ENCODE results near the gene TBX1.

TBX1 gene

GRCh38 chr22:19764636-19765476 lies 4.3 kb downstream of the TBX1 start:
- DNase-seq = no peak
- TF ChIP-seq CTCF (IDR thresholded peaks at IDR 0.05; ENCODE audit: low read depth, low read length) = no peak
- H3K9me3 ChIP-seq (ENCODE audit: severe bottlenecking) = no peaks in the 10 kb centered on the region
- H3K27me3 ChIP-seq (ENCODE audit: insufficient read depth, low read depth, severe bottlenecking) = no peaks in the 10 kb centered on the region
- no peak overlapping the region for H3K4me3 ChIP-seq (ENCODE audit: low read depth, low read length)
- peak overlapping the region; percentile 47; the same call in 1 of the 2 replicates for H3K27ac ChIP-seq
- H3K36me3 ChIP-seq = peaks cover 40% of the 10 kb centered on the region

- Histone ChIP-seq H3K9me3 (ENCODE audit: severe bottlenecking) (no peaks in the 10 kb centered on the region), H3K4me3 (ENCODE audit: low read depth, low read length) (no peak overlapping the region), H3K36me3 (peaks cover 40% of the 10 kb centered on the region), H3K27ac (peak overlapping the region; percentile 47; the same call in 1 of the 2 replicates), H3K27me3 (ENCODE audit: insufficient read depth, low read depth, severe bottlenecking) (no peaks in the 10 kb centered on the region)
- no peak for TF ChIP-seq CTCF (IDR thresholded peaks at IDR 0.05; ENCODE audit: low read depth, low read length)
- peak; percentile 42 for DNase-seq
These were observed 5.1 kb downstream of the TBX1 start for GRCh38 chr22:19765477-19766239.

GRCh38 chr22:19766240-19766510 lies 5.6 kb downstream of the TBX1 start:
- no peak for TF ChIP-seq CTCF (IDR thresholded peaks at IDR 0.05; ENCODE audit: low read depth, low read length)
- no peak overlapping the region for H3K4me3 ChIP-seq (ENCODE audit: low read depth, low read length)
- DNase-seq = no peak
- no peaks in the 10 kb centered on the region for H3K9me3 ChIP-seq (ENCODE audit: severe bottlenecking)
- H3K36me3 ChIP-seq = peaks cover 40% of the 10 kb centered on the region
- H3K27ac ChIP-seq = no peak overlapping the region
- no peaks in the 10 kb centered on the region for H3K27me3 ChIP-seq (ENCODE audit: insufficient read depth, low read depth, severe bottlenecking)

GRCh38 chr22:19766511-19767426 lies 6.2 kb downstream of the TBX1 start:
- H3K27me3 ChIP-seq (ENCODE audit: insufficient read depth, low read depth, severe bottlenecking) = no peaks in the 10 kb centered on the region
- H3K9me3 ChIP-seq (ENCODE audit: severe bottlenecking) = no peaks in the 10 kb centered on the region
- no peak for DNase-seq
- H3K36me3 ChIP-seq = peaks cover 40% of the 10 kb centered on the region
- H3K4me3 ChIP-seq (ENCODE audit: low read depth, low read length) = no peak overlapping the region
- no peak overlapping the region for H3K27ac ChIP-seq
- no peak for TF ChIP-seq CTCF (IDR thresholded peaks at IDR 0.05; ENCODE audit: low read depth, low read length)

- peaks cover 40% of the 10 kb centered on the region for H3K36me3 ChIP-seq
- no peak overlapping the region for H3K4me3 ChIP-seq (ENCODE audit: low read depth, low read length)
- DNase-seq = no peak
- TF ChIP-seq CTCF (IDR thresholded peaks at IDR 0.05; ENCODE audit: low read depth, low read length) = no peak
- H3K9me3 ChIP-seq (ENCODE audit: severe bottlenecking) = no peaks in the 10 kb centered on the region
- no peaks in the 10 kb centered on the region for H3K27me3 ChIP-seq (ENCODE audit: insufficient read depth, low read depth, severe bottlenecking)
- no peak overlapping the region for H3K27ac ChIP-seq
These were observed 7.1 kb downstream of the TBX1 start for GRCh38 chr22:19767427-19768341.

Data from WERI-Rb-1 (cell line).